Vagina (tissue), 2 donors: Measurements from ENCODE around the gene HEPHL1. TPM values are rescaled to one million over a fixed set of nuclear protein-coding genes. Genes with fewer than 3 reads are reported as not detected.

ENCODE experiments used
- DNase-seq, 2 donors: peaks; one replicate each; pipeline ENCODE4 v3.0.0-alpha.2; 2017; ENCODE audit errors: extremely low spot score in 2 of 2
- H3K27ac ChIP-seq: fragments of 200-600 bp; sonication (generic); one replicate; pipeline ENCODE4 v1.5.1; 2019
- H3K27me3 ChIP-seq: fragments of 200-600 bp; sonication (generic); one replicate; pipeline ENCODE4 v1.5.1; 2019
- H3K36me3 ChIP-seq, 2 donors: fragments of 200-600 bp; sonication (generic); one replicate each; pipeline ENCODE4 v1.5.1; 2017 to 2019
- H3K4me1 ChIP-seq: fragments of 200-600 bp; sonication (generic); one replicate; pipeline ENCODE4 v1.5.1; 2019
- H3K4me3 ChIP-seq, 2 donors: fragments of 200-600 bp; sonication (generic); 1 replicate in 1 of 2; 2 replicates in 1 of 2; pipeline ENCODE4 v1.5.1; 2016 to 2019
- H3K9me3 ChIP-seq: fragments of 200-600 bp; sonication (generic); one replicate; pipeline ENCODE4 v1.5.1; 2019
- CTCF ChIP-seq, 3 experiments: fragments of 450-650 bp in 2 of 3; fragments of 200-600 bp in 1 of 3; sonication (generic) in 1 of 3; IDR thresholded peaks; one replicate each; pipeline ENCODE4 v1.5.1; 2017 to 2019; ENCODE audit warnings: antibody characterized with exemption in 3 of 3, mild to moderate bottlenecking in 2 of 3, moderate library complexity in 2 of 3
- POLR2A ChIP-seq, 2 donors: fragments of 450-650 bp; IDR thresholded peaks; one replicate each; pipeline ENCODE4 v1.6.1; 2017; ENCODE audit warnings: antibody characterized with exemption in 2 of 2, mild to moderate bottlenecking in 2 of 2, moderate library complexity in 2 of 2
- POLR2AphosphoS5 ChIP-seq, 2 donors: sonication (generic); formaldehyde crosslinking; IDR thresholded peaks; one replicate each; pipeline ENCODE4 v1.9.0; 2017; ENCODE audit warnings: antibody characterized with exemption in 2 of 2, mild to moderate bottlenecking in 2 of 2, low read depth in 1 of 2; ENCODE audit not compliant: insufficient read depth in 1 of 2
- intact Hi-C: fragments of 100-400 bp; cut with DNase I; formaldehyde crosslinking; loops from one replicate; pipeline ENCODE4 v1.15.1; 2023
- total RNA-seq: library from RNA; depleted of rRNA; stranded (reverse); fragments of >200 nt; gene quantifications from one replicate; pipeline ENCODE4 v1.2.3, GENCODE V29; 2016

The HEPHL1 gene
- total RNA-seq, 1 donor from 2014 or later: 1.7 TPM

- Histone ChIP-seq H3K4me1 (no peaks in the 10 kb centered on the region), H3K36me3 (no peaks in the 10 kb centered on the region), H3K9me3 (no peaks in the 10 kb centered on the region), H3K4me3 (no peak overlapping the region), H3K27me3 (no peaks in the 10 kb centered on the region), H3K27ac (no peak overlapping the region)
- TF ChIP-seq POLR2A (IDR thresholded peaks at IDR 0.05) (no peak), CTCF (IDR thresholded peaks at IDR 0.05) (no peak), POLR2AphosphoS5 (IDR thresholded peaks at IDR 0.05; ENCODE audit: insufficient read depth in 1 of 2, low read depth in 1 of 2) (no peak)
- DNase-seq: no peak
- intact Hi-C loops: no loop called here
Observed at GRCh38 chr11:93983542-93984195, 37.5 kb upstream of the HEPHL1 start.

- no peaks in the 10 kb centered on the region for H3K36me3 ChIP-seq
- no peak for DNase-seq
- TF ChIP-seq POLR2AphosphoS5 (IDR thresholded peaks at IDR 0.05; ENCODE audit: insufficient read depth in 1 of 2, low read depth in 1 of 2) (no peak), CTCF (IDR thresholded peaks at IDR 0.05) (no peak)
- H3K27me3 ChIP-seq: no peaks in the 10 kb centered on the region
- no peaks in the 10 kb centered on the region for H3K9me3 ChIP-seq
- intact Hi-C loops: no loop called here
- H3K27ac ChIP-seq: no peak overlapping the region
- H3K4me3 ChIP-seq: no peak overlapping the region
- no peaks in the 10 kb centered on the region for H3K4me1 ChIP-seq
Observed at GRCh38 chr11:93984196-93984567, 37.0 kb upstream of the HEPHL1 start.

- no peak for DNase-seq
- Histone ChIP-seq H3K27ac (no peak overlapping the region), H3K27me3 (no peaks in the 10 kb centered on the region), H3K4me3 (no peak overlapping the region), H3K36me3 (no peaks in the 10 kb centered on the region), H3K9me3 (no peaks in the 10 kb centered on the region), H3K4me1 (no peaks in the 10 kb centered on the region)
- intact Hi-C loops: no loop called here
- TF ChIP-seq CTCF (IDR thresholded peaks at IDR 0.05) (no peak), POLR2AphosphoS5 (IDR thresholded peaks at IDR 0.05; ENCODE audit: insufficient read depth in 1 of 2, low read depth in 1 of 2) (no peak), POLR2A (IDR thresholded peaks at IDR 0.05) (no peak)
Observed at GRCh38 chr11:93984936-93985335, 36.2 kb upstream of the HEPHL1 start.

- Histone ChIP-seq H3K4me3 (no peak overlapping the region), H3K27me3 (no peaks in the 10 kb centered on the region), H3K4me1 (no peaks in the 10 kb centered on the region), H3K36me3 (no peaks in the 10 kb centered on the region), H3K9me3 (no peaks in the 10 kb centered on the region), H3K27ac (no peak overlapping the region)
- no peak for DNase-seq
- intact Hi-C loops: no loop called here
- TF ChIP-seq POLR2AphosphoS5 (IDR thresholded peaks at IDR 0.05; ENCODE audit: insufficient read depth in 1 of 2, low read depth in 1 of 2) (no peak), POLR2A (IDR thresholded peaks at IDR 0.05) (no peak), CTCF (IDR thresholded peaks at IDR 0.05) (no peak)
Observed at GRCh38 chr11:93986716-93987115, 34.4 kb upstream of the HEPHL1 start.

GRCh38 chr11:93988455-93988854 lies 32.7 kb upstream of the HEPHL1 start:
- Histone ChIP-seq H3K27ac (no peak overlapping the region), H3K36me3 (no peaks in the 10 kb centered on the region), H3K9me3 (peaks cover 4% of the 10 kb centered on the region), H3K4me1 (no peaks in the 10 kb centered on the region), H3K4me3 (no peak overlapping the region), H3K27me3 (no peaks in the 10 kb centered on the region)
- DNase-seq: no peak
- TF ChIP-seq POLR2A (IDR thresholded peaks at IDR 0.05) (no peak), CTCF (IDR thresholded peaks at IDR 0.05) (no peak)
- intact Hi-C loops: no loop called here
